IPS DF 4.7 (cell line): ENCODE results near the gene NSMF.

ENCODE experiments used
- DNase-seq: peaks from one replicate; pipeline ENCODE4 v3.0.0-alpha.2; 2013; ENCODE audit warnings: low spot score; ENCODE audit errors: extremely low read depth

NSMF gene

DNA sequence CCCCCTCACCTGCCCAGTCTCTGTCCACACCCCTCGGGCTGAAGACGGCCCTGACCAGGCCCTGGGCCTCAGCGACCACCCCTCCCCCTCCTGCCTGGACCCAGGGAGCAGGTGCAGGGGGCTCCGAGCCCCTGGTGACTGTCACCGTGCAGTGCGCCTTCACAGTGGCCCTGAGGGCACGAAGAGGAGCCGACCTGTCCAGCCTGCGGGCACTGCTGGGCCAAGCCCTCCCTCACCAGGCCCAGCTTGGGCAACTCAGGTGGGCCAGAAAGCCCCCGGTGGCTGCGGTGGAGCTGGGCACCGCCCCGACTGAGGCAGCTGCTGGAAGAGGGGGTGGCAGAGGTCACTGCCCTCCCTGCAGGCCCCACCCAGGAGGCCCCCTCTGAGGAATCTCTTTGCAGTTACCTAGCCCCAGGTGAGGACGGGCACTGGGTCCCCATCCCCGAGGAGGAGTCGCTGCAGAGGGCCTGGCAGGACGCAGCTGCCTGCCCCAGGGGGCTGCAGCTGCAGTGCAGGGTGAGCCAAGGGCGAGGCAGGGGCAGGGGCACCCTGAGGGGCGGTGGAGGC lies 25.7 kb downstream of the NSMF start:
- DNase-seq, result no peak

DNA sequence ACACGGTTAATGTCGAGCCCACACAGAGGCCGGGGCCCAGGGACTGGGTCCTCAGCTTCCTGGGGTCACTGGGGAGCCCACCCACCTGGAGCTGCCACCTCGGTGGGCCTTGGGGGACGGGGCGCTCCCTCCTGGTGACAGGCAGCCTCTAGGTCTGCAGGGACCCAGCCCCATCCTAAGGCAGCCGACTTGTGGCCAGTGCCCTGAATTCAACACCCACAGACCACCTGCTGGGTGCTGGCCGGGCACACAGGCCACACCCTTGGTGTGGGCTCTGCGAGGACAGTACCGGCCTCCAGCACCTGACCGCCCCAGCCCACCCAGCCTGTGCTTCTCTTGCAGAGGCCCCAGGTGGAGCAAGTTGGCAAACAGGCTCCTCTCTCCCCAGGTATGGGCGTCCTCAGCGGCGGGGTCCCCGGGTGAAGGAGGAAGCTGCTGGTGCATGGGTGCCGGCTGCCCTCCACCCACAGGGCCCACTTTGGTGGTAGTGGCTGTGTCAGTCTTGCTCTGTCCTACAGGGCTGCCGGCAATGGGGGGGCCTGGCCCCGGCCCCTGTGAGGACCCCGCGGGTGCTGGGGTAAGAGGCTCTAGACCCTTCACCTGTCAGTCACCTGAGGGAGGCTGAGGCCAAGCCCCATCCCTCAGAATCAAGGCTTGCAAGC lies 26.3 kb downstream of the NSMF start:
- no peak for DNase-seq

DNA sequence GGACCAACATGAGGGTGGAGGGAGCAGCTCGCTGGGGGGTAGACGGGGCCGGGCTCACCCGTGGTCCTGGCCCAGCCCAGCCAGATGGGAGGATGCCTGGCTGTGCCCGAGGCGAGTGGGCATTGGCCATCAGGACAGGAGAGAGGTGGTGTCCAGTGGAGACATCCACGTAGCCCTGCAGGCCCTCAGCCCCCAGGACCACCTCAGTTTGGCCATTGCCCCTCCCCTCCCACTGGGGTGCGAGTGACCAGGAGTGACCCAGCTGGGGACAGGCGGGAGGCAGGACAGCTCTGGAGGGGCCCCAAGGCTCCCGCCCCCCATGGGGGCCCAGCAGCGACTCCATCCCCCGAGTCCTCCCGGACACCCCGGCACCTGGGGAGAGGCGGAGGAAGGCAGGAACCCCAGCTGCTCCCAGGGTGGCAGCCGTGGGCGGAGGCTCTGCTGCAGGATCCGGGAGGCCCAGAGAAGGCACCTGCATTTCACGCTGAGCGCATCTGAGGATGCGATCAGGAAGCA lies 27.7 kb downstream of the NSMF start:
- no peak for DNase-seq

DNA sequence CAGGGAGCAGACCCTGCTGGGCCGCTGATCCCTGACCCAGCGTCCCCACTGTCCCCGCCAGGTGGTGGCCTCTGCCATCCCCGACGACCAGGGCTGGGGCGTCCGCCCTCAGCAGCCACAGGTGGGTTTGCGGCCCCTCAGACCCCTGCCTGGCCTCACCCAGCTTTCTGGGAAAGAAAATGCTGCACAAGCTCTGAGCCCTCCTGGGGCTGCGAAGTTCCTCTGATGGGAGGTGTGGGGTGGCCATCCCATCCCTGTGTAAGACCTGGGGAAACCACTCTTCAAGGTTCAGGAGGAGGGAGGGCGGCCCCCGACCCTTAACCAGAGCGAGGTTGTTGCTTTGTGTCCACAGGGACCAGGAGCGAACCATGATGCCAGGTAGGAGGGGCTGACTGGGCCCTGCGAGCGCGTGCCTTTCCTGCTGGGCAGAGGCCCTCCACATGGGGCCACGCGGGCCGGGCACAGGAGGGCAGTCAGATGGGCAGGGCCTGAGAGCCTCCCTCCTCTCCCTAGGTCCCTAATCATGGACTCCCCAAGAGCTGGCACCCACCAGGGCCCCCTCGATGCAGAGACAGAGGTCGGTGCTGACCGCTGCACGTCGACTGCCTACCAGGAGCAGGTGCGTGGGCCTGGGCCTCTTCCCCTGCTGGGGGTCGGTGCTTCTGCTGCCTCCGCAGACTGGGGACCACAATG lies 28.3 kb downstream of the NSMF start:
- no peak for DNase-seq

DNA sequence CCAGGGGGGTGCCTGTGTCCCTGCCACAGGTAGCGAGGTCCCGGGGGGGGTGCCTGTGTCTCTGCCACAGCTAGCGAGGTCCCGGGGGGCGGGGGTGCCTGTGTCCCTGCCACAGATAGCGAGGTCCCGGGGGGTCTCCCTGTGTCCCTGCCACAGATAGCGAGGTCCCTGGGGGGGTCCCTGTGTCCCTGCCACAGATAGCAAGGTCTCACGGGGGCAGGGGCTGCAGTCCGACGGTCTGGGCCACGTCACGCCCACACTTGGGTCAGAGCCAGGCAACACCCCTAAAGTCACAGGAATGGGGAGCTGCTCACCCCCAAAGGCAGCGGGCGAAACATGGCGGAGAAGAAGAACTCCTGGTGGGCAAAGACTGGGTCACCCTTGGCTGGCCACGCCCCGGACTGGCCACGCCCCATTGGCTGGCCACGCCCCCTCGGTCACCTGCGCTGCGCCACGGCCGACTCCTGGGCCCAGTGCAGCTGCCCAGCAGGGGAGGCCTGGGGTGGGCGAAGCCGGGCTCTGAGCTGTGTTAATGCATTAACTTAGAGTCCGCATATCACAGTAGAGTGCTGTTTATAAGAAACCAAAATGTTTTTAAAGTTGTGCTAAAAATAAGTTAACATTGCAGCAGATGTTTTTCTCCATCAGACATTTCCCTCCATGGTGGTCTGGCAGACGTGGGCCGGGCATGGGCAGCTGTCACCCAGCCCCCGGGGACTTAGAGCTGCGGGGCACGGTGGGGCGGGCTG lies 29.0 kb downstream of the NSMF start:
- no peak for DNase-seq

DNA sequence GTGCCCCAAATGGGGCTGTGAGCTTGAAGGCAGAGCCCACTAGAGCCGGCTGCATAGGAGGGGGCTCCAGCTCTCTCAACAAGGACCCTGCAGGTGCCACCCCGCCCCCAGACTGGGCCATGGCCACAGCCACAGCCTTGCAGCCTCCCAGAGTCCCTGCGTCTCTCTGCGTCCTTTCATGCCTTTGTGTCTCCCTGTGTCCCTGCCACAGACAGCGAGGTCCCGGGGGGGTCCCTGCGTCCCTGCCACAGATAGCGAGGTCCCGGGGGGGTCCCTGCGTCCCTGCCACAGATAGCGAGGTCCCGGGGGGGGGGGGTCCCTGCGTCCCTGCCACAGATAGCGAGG lies 29.6 kb downstream of the NSMF start:
- no peak for DNase-seq

DNA sequence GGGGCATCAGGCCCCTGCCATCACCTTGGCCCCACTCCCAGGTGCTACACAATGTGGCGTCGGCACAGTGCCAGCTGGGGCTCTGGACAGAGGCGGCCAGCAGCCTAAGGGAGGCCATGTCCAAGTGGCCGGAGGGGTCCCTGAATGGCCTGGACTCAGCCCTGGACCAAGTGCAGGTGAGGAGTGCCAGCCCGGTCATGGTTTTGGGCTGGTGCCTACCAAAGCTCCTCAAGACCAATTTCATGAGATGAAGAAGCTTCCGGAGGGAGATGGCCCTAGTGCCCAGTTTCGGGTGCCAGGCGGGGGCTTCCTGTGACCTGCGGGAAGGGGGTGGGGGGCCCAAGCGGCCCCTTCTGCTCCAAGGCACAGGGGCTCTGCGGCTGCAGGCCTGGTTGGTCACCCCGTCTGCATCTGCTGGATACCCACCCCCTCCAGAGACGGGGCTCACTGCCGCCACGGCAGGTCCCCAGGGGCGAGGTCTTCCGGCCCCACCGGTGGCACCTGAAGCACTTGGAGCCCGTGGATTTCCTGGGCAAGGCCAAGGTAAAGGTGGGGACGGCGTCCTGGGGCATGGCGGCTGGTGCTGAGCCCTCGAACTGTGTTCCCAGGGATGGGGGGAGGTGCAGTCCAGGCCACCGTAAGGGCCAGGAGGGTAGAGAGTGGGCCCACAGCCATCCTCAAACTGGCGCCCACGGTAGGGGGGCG lies 30.1 kb downstream of the NSMF start:
- no peak for DNase-seq

DNA sequence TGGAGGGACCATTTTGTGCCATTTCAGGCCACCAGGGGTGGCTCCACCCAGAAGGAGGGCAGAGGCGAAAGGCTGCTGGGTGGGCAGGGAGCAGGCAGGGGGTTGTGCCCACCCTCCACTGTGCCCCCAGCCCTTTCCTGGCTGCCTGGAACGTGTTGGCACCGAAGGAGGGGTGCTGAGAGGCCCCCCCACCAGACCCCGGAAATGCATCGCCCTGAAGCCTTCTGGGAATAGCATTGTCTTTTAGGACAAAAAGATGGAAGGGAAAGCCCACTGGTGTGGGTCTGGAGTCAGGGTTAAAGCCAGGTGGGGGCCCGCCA lies 30.9 kb downstream of the NSMF start:
- DNase-seq, result no peak

DNA sequence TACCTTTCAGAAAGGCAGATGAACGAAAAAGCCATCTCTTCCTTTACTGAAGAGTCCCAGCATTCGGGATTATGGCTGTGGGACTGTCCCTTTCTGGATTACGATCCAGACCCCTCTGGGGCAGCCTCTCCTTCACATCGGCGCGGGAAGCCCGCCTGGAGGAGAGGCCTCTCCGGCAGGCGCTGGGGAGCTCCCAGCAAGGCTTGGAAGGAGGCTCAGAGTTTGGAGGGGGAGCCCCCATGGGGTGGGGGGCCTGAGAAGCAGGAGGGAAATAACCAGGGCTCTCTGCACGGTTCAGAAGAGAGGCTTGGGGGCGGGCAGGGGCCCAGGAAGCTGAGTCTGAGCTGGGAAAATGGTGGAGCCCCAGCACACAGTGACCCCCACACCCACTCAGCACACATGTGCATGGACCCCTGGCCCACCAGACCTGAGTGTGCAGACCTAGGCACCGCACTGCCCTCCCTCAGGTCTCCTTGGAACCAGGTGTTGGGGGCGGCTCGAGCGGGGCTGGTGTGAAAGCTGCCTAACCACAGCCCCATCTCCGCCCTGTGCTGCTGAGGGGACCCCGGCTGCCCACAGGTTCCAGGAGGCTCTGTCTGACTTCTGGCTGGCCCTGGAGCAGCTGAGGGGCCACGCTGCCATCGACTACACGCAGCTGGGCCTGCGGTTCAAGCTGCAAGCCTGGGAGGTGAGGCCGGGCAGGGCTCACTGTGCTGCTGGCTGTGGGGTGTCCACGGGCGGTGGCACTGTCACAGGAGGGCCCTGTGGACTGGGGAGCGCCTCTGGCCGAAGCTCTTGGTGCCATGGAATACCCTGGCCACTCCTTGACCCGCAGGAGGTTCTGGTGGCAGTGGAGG lies 31.5 kb downstream of the NSMF start:
- no peak for DNase-seq

DNA sequence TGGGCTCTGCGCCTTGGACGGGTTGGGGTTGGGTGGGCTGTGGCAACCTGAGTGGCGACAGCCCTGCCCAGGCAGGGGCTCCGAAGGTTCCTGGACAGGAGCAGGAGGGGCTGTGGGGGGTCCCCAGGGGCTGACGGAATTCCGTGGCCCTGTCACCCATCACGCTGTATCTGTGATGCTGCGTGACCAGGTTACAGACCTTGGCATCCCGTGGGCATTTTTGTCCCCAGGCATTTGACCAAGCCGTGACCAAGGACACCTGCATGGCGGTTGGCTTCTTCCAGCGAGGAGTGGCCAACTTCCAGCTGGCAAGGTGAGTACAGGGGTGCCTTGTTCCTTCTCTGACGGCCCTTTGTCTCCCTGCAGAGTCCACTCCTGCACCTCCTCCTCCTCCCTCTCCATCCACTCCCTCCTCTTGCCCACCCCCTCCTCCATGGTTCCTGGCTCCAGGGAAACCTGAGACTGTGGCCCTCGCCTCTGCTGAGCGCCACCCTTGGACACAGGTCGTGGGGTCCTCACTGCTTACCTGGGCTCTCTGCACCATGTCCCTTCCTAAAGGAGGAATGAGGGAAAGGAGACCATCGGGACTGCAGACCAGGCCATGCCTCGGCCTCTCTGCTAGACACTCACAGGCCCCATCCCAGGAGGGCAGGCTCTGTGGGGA lies 33.0 kb downstream of the NSMF start:
- no peak for DNase-seq

DNA sequence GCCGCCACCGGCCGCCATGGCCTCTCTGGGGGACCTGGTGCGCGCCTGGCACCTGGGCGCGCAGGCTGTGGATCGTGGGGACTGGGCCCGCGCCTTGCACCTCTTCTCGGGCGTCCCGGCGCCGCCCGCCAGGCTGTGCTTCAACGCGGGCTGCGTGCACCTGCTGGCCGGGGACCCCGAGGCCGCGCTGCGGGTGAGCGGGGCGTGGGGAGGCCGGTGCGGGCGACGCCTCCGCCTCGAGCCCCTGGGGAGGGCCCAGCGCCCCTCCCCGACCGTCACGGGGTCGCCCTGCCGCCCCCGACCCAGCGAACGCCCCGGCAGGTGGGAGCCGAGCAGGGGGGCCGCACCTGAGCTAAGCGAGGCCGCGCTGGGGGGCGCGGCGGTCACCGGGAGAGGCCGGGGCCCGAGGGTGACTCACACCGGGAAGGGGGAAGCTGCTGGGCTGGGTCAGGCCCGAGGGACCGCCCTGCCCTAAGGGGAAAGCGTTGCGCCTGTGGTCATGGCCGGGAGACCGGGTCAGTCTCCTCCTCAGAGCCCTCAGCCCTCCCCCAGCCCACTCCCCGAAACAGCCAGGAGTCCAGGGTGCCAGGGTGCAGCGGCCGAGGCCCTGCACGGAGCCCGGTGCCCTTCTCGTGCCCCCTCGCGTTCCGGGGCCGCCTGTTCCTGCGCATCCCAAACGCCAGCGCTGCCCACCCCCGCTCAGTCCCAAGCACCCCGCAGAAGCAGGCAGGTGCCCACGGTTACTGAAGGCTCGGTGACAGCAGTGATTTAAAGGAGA lies 35.4 kb downstream of the NSMF start:
- DNase-seq, result no peak

DNA sequence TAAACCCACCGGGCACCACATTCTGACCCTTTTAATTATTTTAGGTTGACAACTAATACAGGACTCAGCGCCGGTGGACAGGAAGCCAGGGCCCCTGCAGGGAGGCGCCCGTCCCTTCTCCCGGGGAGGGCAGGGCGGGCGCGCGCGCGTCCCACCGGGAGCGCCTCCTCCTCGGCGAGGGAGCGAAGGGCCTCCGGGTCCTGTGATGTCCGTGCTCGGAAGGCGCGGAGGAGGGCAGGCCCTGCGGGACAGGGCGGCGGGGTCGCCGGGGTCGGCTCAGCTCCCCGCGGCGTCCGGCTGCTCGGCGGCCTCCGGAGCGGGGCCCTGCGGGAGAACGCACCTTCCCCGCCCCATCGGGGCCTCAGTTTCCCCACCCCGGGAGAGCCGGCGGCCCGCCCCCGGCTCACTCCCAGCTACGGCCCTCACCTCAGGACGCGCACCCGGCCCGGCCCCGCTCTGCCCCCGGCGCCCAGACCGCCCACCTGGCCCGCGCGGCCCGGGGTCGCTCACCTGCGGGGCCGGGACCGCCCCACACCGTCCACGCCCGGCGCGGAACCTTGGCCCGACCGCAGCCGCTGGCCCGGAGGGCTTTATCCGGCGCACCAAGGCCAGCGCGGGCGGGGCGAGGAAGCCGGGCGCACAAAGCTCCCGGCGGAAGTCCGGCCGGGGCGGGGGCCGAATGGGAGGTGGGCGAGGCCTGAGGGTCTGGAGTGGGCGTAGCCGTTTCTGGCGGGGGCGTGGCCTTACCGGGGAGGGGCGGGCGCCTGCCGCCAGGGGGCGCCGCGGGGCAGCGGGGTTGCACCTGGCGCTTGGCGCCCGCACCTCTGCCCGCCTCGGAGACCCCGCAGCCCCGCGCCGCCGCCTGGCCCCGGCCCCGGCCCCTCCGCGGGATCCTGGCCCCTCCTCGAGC lies 36.3 kb downstream of the NSMF start, which contains the start of the genes EXD3 and NOXA1:
TSS of gene EXD3 (minus strand) at position 559 of the 910 bp plus-strand sequence. CDS start 27,805 bp downstream, outside the sequence.
TSS of gene NOXA1 (plus strand) at position 790 of the 910 bp plus-strand sequence. CDS start 137 bp downstream, outside the sequence.
- DNase-seq, result no peak

DNA sequence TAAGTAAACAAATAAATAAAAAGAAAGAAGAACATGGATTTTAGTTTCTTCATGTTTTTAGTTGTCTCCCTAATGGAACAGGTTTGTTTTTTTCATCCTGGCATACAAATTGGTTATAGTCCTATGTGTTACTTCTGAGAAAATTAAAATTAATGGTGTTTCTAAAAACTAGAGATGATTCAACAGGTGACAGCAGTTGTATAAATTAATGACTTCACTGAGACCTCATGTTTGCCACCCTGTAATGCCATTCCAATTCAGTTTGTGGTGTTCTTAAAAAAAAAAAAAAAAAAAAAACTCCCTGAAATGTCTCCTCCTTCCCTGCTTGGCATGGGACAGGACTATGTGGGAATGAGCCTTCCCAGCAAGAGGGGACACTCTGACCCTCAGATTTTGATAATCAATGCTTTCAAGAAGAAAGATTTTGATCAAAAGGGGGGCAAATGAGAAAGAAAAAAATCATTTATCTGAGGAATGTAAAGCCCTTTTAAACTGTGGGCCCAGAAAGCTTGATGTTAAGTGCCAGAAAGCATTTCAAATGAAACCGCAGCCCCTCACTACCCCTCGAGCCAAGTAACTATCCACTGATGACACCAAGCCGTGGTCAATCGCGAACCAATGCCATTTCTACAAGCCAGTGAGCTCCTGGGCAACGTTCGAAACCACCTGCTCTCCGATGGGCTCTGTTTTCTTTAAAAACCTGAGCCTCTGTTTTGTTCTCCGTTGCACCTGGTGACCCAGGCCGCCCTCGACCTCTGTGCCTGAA lies 37.1 kb downstream of the NSMF start:
- DNase-seq, result no peak

DNA sequence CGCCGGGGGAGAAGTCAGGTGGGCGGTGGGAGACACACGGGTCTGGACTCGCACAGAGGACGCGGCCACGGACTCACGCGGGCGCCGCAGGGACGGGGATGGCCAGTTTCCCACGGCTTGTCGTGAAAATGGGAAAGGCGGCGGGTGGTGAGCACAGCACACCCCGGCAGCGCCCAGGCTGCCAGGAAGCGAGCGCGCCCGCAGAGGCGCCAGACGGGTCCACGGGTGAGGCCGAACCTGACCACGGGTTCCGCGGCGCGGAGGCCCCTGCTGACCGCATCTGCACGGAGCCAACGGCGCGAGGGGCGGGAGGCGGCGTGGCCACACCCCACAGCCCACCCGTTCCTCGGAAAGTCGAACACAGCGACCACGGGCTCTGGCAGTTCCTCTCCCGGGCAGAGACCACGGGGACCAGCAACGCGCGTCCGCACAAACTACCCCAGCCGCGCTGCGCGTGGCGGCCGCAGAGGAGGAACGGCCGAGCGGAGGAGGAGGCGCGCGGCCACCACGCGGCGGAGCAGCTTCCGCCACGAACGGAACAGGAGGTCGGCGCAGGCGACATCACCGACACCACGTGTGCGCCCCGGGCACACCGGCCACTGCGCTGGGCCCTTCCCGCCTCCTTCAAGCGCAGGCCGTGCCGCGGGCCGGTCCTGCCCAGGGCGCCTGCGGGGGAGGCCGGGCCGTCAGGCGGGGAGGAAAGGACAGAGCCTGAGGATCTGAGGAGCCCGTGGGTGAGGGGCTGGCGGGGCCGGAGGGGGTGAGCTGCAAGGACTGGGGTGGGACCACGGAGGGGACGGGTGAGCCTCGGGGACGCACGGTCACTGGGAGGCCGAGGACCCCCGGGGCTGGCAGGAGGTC lies 41.7 kb downstream of the NSMF start:
- no peak for DNase-seq

DNA sequence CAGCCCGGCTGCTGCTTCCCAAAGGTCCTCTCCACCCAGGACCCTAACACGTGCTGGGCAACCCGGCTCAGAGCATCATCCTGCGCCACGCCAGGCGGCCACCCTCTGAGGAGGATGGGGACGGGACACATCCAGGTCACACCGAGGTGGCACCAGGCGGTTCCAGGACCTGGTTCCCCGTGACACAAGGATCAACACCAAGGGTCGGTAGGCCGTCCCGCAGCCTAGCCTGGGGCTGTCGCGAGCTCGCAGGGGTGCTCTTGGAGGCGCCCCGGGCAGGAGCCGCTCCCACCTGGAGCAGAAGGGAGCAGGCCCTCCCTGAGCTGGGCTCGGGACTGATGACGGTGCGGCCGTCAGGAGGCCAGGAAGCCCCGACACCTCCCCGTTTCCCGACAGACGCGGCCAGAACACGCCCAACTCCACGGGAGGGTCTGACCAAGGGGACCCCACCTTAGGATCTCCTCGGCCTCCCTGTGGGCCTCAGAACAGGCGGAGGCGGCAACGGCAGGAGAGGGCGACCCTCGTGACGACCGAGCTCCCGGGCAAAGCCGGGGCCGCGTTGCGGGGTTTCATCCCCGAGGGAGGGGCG lies 42.5 kb downstream of the NSMF start:
- no peak for DNase-seq

DNA sequence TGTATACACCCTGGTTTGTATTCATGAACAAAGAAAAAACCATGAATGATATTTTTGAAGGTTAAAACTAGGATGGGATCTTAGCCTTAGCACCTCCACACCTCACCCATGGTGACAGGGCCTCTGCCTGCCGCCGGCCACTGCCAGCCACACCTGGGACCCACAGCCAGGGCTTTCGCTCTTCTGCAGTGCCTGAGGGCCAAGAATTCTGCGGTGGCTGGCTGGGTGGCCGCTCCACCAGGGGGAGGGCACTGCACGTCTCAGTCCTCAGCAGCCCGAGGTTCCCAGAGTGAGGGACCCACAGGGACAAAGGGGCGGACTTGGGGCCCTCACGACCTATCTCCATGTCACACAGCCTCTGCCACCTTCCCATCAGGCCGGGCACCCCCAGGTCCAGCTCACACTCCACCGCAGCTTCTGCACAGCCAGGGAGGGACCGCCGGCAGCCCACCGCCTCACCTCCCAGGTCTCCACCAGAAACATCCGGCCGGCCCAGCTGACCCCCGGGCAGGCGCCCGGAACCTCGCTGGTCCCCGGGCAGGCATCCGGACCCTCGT lies 43.0 kb downstream of the NSMF start:
- DNase-seq, result no peak
